ENCODE data around the gene EGFL7. TPM values are rescaled to one million over a fixed set of nuclear protein-coding genes. Genes with fewer than 3 reads are reported as not detected.

Gene EGFL7
- total RNA-seq, 4 donors from 2014 or later, result 38.4 to 143 (median 81.6) TPM

DNA sequence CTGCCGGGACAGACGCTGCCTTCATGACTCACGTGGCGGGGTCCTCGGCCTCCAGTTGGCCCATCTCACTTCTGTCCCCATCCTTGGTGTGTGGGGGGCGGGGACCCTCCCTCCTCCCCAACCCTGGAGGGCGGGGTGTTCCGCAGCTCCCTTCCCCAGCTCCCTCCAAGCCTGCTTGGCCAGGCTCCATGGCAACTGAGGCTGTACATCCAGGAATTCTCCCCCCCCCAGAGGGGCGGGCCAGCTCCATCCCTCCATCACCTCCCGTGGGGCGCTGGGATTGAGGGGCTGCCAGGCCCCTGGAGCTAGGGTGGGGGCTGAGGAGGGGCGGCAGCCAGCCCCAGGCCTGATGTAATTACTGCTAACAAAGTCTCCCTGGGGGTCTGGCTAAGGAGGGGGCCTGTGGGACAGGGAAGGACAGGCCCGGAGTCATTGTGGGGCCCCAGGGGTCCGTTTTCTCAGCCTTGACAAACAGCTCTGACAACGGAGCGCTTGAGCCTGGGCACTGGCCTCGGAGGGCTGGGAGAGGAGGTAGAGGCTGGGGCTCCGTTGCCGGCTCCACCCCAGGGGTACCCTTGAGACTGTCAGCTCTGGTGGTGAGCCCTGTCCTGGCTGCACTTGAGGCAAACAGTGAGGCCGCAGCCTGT, 57.7 kb downstream of the EGFL7 start:
- Histone ChIP-seq H3K36me3 (peaks cover 28 to 44% of the 10 kb centered on the region in 2 donors), H3K4me3 (replicated peaks in 1 of 3) (no peak overlapping the region), H3K4me1 (peaks cover 0 to 28% of the 10 kb centered on the region in 2 donors), H3K27me3 (no peaks in the 10 kb centered on the region), H3K27ac (peak overlapping the region in 1 of 3 donors; percentile 50), H3K9me3 (no peaks in the 10 kb centered on the region)
- WGBS, 2 donors, result 58 to 77% methylated on average over 8 to 18 of the region's 20 CpGs
- TF ChIP-seq, protein P1, sequence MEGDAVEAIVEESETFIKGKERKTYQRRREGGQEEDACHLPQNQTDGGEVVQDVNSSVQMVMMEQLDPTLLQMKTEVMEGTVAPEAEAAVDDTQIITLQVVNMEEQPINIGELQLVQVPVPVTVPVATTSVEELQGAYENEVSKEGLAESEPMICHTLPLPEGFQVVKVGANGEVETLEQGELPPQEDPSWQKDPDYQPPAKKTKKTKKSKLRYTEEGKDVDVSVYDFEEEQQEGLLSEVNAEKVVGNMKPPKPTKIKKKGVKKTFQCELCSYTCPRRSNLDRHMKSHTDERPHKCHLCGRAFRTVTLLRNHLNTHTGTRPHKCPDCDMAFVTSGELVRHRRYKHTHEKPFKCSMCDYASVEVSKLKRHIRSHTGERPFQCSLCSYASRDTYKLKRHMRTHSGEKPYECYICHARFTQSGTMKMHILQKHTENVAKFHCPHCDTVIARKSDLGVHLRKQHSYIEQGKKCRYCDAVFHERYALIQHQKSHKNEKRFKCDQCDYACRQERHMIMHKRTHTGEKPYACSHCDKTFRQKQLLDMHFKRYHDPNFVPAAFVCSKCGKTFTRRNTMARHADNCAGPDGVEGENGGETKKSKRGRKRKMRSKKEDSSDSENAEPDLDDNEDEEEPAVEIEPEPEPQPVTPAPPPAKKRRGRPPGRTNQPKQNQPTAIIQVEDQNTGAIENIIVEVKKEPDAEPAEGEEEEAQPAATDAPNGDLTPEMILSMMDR (IDR thresholded peaks at IDR 0.05), result no peak
- TF ChIP-seq POLR2A (IDR thresholded peaks at IDR 0.05), result no peak
- no peak for DNase-seq
- intact Hi-C loops (cut with DNase I), result no loop called here

DNA sequence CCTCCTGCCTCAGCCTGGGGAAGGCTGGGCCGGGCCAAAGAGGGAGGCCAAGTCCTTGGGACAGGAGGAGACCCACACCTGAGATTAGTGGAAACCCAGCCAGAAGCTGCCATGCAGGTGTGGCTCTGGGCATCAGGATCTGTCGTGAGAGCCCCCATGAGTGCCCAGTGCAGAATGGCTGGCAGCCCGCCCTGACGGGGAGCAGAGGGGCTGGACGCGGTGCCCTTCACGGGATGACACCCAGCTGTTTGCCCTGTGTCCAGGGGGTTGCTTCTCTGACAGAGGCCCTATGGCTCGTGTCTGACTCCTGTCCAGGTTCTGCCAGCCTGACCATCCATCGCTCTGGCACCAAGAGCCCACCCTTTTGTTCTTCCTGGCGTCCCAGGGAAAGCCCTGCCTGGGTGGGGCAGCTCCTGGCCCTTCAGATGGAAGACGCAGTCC, 58.2 kb downstream of the EGFL7 start:
- peaks cover 2 to 33% of the 10 kb centered on the region in 2 donors for H3K4me1 ChIP-seq
- TF ChIP-seq, protein P1 (IDR thresholded peaks at IDR 0.05), result no peak
- TF ChIP-seq POLR2A (IDR thresholded peaks at IDR 0.05), result no peak
- no peaks in the 10 kb centered on the region for H3K9me3 ChIP-seq
- DNase-seq, result no peak
- H3K4me3 ChIP-seq (replicated peaks in 1 of 3), result no peak overlapping the region
- no peaks in the 10 kb centered on the region for H3K27me3 ChIP-seq
- H3K27ac ChIP-seq, result peak overlapping the region in 1 of 3 donors; percentile 50
- WGBS, 2 donors, result 80 to 88% methylated on average over 2 to 9 of the region's 11 CpGs
- intact Hi-C loops (cut with DNase I), result no loop called here
- peaks cover 33 to 49% of the 10 kb centered on the region in 2 donors for H3K36me3 ChIP-seq

DNA sequence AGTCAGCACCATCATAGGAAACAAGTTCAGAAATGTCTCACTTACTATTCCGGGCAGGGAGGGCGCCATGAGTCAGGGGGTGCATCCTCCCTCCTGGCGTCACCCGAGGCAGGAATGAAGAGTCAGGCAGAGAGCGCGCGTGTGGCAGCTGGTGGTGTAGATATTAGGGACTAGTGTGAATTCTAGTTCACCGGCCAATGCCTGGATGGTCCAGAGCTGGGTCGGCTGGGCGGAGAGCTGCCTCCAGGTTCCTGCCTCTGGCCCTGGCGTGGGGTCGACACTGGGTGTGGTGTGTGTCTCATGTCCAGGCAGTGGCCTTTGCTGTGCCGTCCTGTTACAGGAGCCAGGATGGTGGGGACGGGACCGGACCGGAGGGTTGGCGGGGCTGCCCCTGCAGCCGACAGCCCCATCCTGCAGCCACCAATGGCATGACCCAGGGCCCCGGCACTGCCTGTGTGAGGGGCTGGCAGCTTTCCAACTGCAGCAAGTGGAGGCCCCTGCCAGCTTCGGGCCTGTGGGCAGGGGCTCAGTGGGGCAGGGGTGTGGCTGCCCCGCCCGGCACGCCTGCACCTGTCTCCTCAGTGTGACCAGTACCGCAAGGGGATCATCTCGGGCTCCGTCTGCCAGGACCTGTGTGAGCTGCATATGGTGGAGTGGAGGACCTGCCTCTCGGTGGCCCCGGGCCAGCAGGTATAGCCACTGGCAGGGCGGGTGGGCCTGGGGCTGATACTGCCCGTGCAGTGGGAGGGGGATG, 58.8 kb downstream of the EGFL7 start:
- Histone ChIP-seq H3K27me3 (no peaks in the 10 kb centered on the region), H3K4me3 (replicated peaks in 1 of 3) (no peak overlapping the region), H3K27ac (no peak overlapping the region), H3K9me3 (no peaks in the 10 kb centered on the region), H3K36me3 (peaks cover 38 to 53% of the 10 kb centered on the region in 2 donors), H3K4me1 (peaks cover 8 to 39% of the 10 kb centered on the region in 2 donors)
- intact Hi-C loops (cut with DNase I), result no loop called here
- 83 to 89% methylated on average over 9 of the region's 30 CpGs for WGBS, 2 donors
- TF ChIP-seq POLR2A (IDR thresholded peaks at IDR 0.05), result peak in 1 of 2 donors; percentile 6
- TF ChIP-seq, protein P1 (IDR thresholded peaks at IDR 0.05), result no peak
- DNase-seq, result no peak

MicroRNAs encoded within 50 kb of the gene (microRNA counts, 767-probe panel; counts per million panel counts)
- microRNA hsa-miR-126-3p, result 4,943 to 9,157 counts per million in 2 donors

Small RNA genes within 50 kb of the gene (microRNA-seq; reads per million reads assigned to microRNA genes)
- gene MIR126, result 72,679 reads per million, percentile 99 among the genes with 10 or more reads in this experiment

Small RNA genes within 50 kb of the gene (small RNA-seq; reads per million reads assigned to genes)
- gene MIR126, result 125 reads per million, percentile 97 among the genes with 10 or more reads in this experiment

Other genes starting within 250 kb of the EGFL7 start
- 10 to 100 TPM; 10.2 to 21.3 (median 13.4) TPM for gene INPP5E, start 223.1 kb upstream of the EGFL7 start, total RNA-seq
- gene SEC16A, start 179.9 kb upstream of the EGFL7 start, total RNA-seq, result 10 to 100 TPM; 47.7 to 73.8 (median 62.5) TPM
- 10 to 100 TPM; 19.6 to 35.4 (median 23.2) TPM for gene NOTCH1, start 116.9 kb upstream of the EGFL7 start, total RNA-seq
- gene AGPAT2, start 24.5 kb downstream of the EGFL7 start, total RNA-seq, result 10 to 100 TPM; 58.6 to 78.7 (median 72.0) TPM
- 10 to 100 TPM; 19.4 to 23.6 (median 22.6) TPM for gene DIPK1B, start 49.7 kb downstream of the EGFL7 start, total RNA-seq
- gene LCN10, start 80.0 kb downstream of the EGFL7 start, total RNA-seq, result 10 to 100 TPM in 1 of 4 donors, 1 to 10 TPM in 3; 5.8 to 10.1 (median 7.1) TPM
- 10 to 100 TPM in 1 of 4 donors, 1 to 10 TPM in 3; 1.4 to 10.0 (median 4.5) TPM for gene LCN6, start 85.6 kb downstream of the EGFL7 start, total RNA-seq
- 1 to 10 TPM in 1 of 4 donors, under 1 TPM in 1, not detected in 2; 0.93 to 1.0 TPM for gene LCN8, start 95.3 kb downstream of the EGFL7 start, total RNA-seq
- gene LCN15, start 101.6 kb downstream of the EGFL7 start, total RNA-seq, result not detected
- gene TMEM141, start 128.4 kb downstream of the EGFL7 start, total RNA-seq, result 100 to 1,000 TPM in 3 of 4 donors, 10 to 100 TPM in 1; 81.6 to 189 (median 141) TPM
- 1 to 10 TPM; 1.3 to 4.6 (median 2.8) TPM for gene CCDC183, start 133.4 kb downstream of the EGFL7 start, total RNA-seq
- 10 to 100 TPM; 59.8 to 84.0 (median 62.2) TPM for gene RABL6, start 145.0 kb downstream of the EGFL7 start, total RNA-seq
- 1 to 10 TPM in 3 of 4 donors, under 1 TPM in 1; 0.83 to 4.7 (median 2.3) TPM for gene AJM1, start 179.6 kb downstream of the EGFL7 start, total RNA-seq
- gene PHPT1, start 186.5 kb downstream of the EGFL7 start, total RNA-seq, result 100 to 1,000 TPM in 2 of 4 donors, 10 to 100 TPM in 2; 79.4 to 174 (median 115) TPM
- gene MAMDC4, start 189.4 kb downstream of the EGFL7 start, total RNA-seq, result 10 to 100 TPM in 2 of 4 donors, 1 to 10 TPM in 2; 4.1 to 20.4 (median 9.0) TPM
- 100 to 1,000 TPM; 339 to 591 (median 526) TPM for gene EDF1, start 203.4 kb downstream of the EGFL7 start, total RNA-seq
- 10 to 100 TPM in 3 of 4 donors, 1 to 10 TPM in 1; 9.7 to 18.3 (median 15.4) TPM for gene TRAF2, start 223.6 kb downstream of the EGFL7 start, total RNA-seq